ENCODE data around the gene RHOU. TPM values are rescaled to one million over a fixed set of nuclear protein-coding genes. Genes with fewer than 3 reads are reported as not detected.

The RHOU gene
- total RNA-seq, 1 experiment from 2014 or later = 1.2 TPM

- no peak for TF ChIP-seq EZH2 (IDR thresholded peaks at IDR 0.05; ENCODE audit: borderline replicate concordance, low read depth, low read length, poor library complexity, severe bottlenecking)
- TF ChIP-seq, protein P1, sequence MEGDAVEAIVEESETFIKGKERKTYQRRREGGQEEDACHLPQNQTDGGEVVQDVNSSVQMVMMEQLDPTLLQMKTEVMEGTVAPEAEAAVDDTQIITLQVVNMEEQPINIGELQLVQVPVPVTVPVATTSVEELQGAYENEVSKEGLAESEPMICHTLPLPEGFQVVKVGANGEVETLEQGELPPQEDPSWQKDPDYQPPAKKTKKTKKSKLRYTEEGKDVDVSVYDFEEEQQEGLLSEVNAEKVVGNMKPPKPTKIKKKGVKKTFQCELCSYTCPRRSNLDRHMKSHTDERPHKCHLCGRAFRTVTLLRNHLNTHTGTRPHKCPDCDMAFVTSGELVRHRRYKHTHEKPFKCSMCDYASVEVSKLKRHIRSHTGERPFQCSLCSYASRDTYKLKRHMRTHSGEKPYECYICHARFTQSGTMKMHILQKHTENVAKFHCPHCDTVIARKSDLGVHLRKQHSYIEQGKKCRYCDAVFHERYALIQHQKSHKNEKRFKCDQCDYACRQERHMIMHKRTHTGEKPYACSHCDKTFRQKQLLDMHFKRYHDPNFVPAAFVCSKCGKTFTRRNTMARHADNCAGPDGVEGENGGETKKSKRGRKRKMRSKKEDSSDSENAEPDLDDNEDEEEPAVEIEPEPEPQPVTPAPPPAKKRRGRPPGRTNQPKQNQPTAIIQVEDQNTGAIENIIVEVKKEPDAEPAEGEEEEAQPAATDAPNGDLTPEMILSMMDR (conservative IDR thresholded peaks at IDR 0.05; ENCODE audit: low read depth, low read length) = no peak
- Histone ChIP-seq H3K4me3 (ENCODE audit: low read depth, low read length, poor library complexity, severe bottlenecking) (no peak overlapping the region), H3K9me3 (ENCODE audit: low read depth, low read length, poor library complexity, severe bottlenecking) (no peaks in the 10 kb centered on the region), H3K4me1 (ENCODE audit: insufficient read depth, low read length, poor library complexity, severe bottlenecking) (no peaks in the 10 kb centered on the region), H3K27ac (ENCODE audit: low read depth, low read length, poor library complexity, severe bottlenecking) (no peak overlapping the region), H3K36me3 (ENCODE audit: insufficient read depth, low read length, poor library complexity, severe bottlenecking) (no peaks in the 10 kb centered on the region), H3K27me3 (replicated peaks; ENCODE audit: insufficient read depth, low read depth, low read length, poor library complexity) (peaks cover 3% of the 10 kb centered on the region)
- CTCF ChIA-PET = no interaction called here
- POLR2A ChIA-PET (ENCODE audit: low non-redundant PET) = no interaction called here
- intact Hi-C loops (cut with micrococcal nuclease; ENCODE audit: unreplicated experiment) = no loop called here
- no TSS peak for BruUV-seq (replicated peaks)
- no peak for DNase-seq (ENCODE audit: low spot score)
These were observed 59.5 kb downstream of the RHOU start for GRCh38 chr1:228794810-228795209.

GRCh38 chr1:228795596-228795995 is 60.3 kb downstream of the RHOU start:
- Histone ChIP-seq H3K4me1 (ENCODE audit: insufficient read depth, low read length, poor library complexity, severe bottlenecking) (no peaks in the 10 kb centered on the region), H3K36me3 (ENCODE audit: insufficient read depth, low read length, poor library complexity, severe bottlenecking) (no peaks in the 10 kb centered on the region), H3K27ac (ENCODE audit: low read depth, low read length, poor library complexity, severe bottlenecking) (no peak overlapping the region), H3K9me3 (ENCODE audit: low read depth, low read length, poor library complexity, severe bottlenecking) (no peaks in the 10 kb centered on the region), H3K27me3 (replicated peaks; ENCODE audit: insufficient read depth, low read depth, low read length, poor library complexity) (peaks cover 3% of the 10 kb centered on the region), H3K4me3 (ENCODE audit: low read depth, low read length, poor library complexity, severe bottlenecking) (no peak overlapping the region)
- intact Hi-C loops (cut with micrococcal nuclease; ENCODE audit: unreplicated experiment) = no loop called here
- no peak for DNase-seq (ENCODE audit: low spot score)
- CTCF ChIA-PET = no interaction called here
- no TSS peak for BruUV-seq (replicated peaks)
- POLR2A ChIA-PET (ENCODE audit: low non-redundant PET) = no interaction called here
- TF ChIP-seq EZH2 (IDR thresholded peaks at IDR 0.05; ENCODE audit: borderline replicate concordance, low read depth, low read length, poor library complexity, severe bottlenecking) = no peak
- TF ChIP-seq, protein P1 (conservative IDR thresholded peaks at IDR 0.05; ENCODE audit: low read depth, low read length) = no peak

Other genes starting within 250 kb of the RHOU start
- 146 and 170 TPM in 2 replicates for gene RNF187, start 248.1 kb upstream of the RHOU start, total RNA-seq (2021)

Measured in A673 (cell line).